ENCODE measurements around the gene STXBP5L.

- TF ChIP-seq POLR2A (IDR thresholded peaks at IDR 0.05; ENCODE audit: low read depth) (no peak), EP300 (IDR thresholded peaks at IDR 0.05) (no peak), CTCF (IDR thresholded peaks at IDR 0.05) (no peak)
Measured at GRCh38 chr3:121467085-121467484, 559.1 kb downstream of the STXBP5L start.

Measured in esophagus muscularis mucosa (tissue), 4 donors.